HG03469 (cell line): ENCODE data around the gene EPDR1.

ENCODE experiments used
- ATAC-seq: cut with Tn5 transposase; IDR thresholded peaks from one replicate; pipeline ENCODE4 v1.9.1; 2021; ENCODE audit warnings: mild to moderate bottlenecking, moderate library complexity, moderate number of reproducible peaks; ENCODE audit not compliant: unreplicated experiment

Gene EPDR1

GRCh38 chr7:37920305-37920848, at the start of gene EPDR1:
TSS of gene EPDR1 (plus strand) at chr7:37920640. CDS start at chr7:37920940, 300 bp downstream.
- peak; percentile 29 for ATAC-seq

GRCh38 chr7:37882086-37882485, 38.4 kb upstream of the EPDR1 start:
- ATAC-seq, result no peak

GRCh38 chr7:37893359-37893758, 27.1 kb upstream of the EPDR1 start:
- no peak for ATAC-seq

DNA sequence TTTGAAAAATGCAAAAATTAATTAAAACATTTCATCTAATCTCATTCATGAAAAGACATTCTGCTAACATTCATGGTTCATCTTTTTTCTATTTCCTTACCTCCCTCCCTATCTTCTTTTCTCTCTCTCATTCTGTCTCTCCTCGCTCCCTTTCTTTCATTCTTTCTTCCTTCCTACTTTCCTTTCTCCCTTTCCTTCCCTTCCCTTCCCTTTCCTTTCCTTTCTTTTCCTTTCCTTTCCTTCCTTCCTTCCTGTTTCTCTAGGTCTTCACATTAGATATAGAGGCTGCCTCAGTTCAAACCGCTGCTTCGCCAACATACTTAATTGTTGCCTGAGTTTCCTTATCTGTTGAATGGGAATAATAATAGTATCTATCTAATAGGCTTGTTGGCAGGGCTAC, 25.8 kb upstream of the EPDR1 start:
- ATAC-seq, result no peak

- ATAC-seq, result no peak
Measured at GRCh38 chr7:37899712-37900247, 20.7 kb upstream of the EPDR1 start.

- ATAC-seq, result no peak
Measured at GRCh38 chr7:37901236-37901827, 19.1 kb upstream of the EPDR1 start.

GRCh38 chr7:37901890-37902524, 18.4 kb upstream of the EPDR1 start:
- no peak for ATAC-seq

GRCh38 chr7:37908221-37908788, 12.1 kb upstream of the EPDR1 start:
- no peak for ATAC-seq

DNA sequence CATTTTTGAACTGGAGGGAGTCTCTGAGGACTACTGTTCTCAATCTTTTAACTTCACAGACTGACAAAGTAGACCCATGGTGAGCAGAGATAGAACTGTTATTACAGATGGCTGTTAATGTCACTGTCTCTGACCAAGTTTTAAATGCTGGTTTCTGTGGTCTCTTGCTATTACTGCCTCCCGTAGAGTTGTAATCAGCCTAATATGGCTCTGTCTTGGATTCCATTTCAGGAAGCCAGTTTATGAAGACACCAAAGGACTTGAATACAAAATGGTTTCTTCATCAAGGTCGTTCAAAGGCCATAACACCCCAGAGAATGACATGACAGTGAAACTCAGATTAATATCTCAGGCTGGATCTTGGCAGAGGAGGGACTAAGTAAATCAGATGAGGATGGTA, 7.7 kb upstream of the EPDR1 start:
- no peak for ATAC-seq

GRCh38 chr7:37915438-37915837, 5.0 kb upstream of the EPDR1 start:
- no peak for ATAC-seq

DNA sequence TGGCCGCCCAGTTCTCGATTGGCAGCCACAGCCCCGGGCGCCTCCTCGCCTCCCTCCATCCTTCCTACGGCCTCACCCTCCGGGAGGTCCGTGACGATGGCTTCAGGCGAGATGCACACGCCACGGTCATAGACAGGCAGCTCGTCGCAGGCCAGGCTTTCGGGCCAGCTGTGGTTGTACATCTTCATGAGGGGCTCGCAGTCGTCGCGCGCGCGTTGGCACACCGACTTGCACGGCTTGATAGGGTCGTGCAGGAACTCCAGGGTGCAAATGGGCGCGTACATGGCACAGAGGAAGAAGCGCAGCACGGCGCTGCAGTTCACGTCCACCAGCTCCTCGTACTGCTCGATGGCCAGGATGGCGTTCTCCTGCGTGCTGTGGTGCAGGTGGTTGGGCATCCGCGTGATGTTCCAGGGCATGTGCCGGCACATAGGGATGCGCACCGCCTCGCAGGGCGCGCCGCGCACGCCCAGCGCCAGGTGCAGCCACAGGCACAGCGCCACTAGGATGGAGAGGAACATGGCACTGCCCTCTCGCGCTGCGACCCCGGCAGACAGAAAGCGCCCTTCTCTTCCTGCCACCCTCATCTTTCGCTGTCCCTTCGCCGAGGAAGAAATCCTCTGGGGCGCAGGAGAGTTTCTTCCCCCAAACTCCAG, 4.3 kb upstream of the EPDR1 start:
- ATAC-seq, result no peak

DNA sequence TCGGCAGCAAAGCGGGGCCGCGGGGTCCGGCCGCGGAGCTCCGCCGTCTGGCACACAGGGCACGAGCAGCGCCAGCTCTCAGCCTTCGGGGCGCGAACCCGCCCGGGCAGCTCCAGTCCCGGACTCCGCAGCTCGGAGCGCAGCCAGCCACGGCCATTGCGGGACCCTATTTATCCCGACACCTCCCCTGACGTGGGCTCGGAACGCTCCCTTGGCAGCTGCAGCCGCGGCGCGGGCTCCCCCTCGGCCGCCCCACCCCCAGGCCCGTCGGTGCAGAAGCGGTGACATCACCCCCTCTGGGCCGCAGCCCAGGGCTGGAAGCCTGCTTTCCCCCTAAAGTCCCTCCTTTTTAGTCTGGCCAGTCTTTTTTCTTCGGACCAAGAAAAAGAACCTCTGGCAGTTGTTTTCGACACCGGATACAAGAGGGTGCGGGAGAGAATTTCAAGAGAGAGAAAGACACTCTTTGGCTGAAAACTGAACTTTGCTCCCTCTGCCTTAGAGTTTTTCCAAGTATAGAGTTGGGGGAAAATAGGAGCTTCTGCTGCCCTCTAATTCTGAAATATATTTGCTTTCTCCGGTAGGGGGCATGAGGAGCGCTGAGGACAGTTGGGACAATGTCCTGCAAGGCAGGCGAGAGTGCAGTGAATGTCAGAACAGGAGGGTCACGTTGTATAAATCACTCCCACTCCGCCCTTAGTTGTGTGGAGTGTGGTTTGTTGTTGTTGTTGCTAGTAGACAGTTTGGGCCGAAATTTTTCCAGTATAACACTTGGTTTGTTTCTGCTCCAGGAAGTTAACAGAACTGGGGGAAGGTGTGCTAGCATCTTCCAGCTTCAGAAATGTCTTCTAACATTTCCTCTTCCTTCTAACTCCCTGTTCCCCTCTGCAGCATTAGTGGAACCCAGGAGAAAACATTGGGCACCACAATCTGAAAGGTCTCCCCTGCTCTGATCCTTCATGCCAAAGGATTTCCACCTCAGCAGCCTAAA, 3.5 kb upstream of the EPDR1 start, which contains the start of gene SFRP4:
SFRP4 (minus strand) TSS at position 145 of the 988 bp plus-strand sequence. CDS start 280 bp downstream, outside the sequence.
- no peak for ATAC-seq

GRCh38 chr7:37918526-37918925, 1.9 kb upstream of the EPDR1 start:
- no peak for ATAC-seq

GRCh38 chr7:37920849-37921805, 687 bp downstream of the EPDR1 start:
- peak; percentile 46 for ATAC-seq

DNA sequence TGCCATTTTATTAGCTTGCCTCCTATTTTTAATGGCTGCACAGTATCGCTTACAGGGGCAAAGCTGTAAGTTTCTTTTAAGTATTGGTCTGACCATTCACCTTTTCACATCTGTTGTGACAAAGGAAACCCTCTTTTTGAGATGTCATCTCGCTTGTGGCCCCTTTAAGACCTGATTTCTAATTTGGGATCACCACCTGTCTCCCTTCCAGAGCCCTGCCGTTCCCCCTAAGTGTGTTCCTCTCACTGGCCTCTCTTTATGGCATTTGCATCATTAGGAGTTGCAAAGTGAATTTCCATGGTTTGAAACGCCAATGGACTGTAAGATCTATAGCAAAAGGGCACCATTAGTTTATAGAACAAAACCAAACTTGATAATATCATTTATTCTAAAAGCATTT, 1.4 kb downstream of the EPDR1 start:
- no peak for ATAC-seq

- ATAC-seq, result no peak
Measured at GRCh38 chr7:37923996-37924395, 3.6 kb downstream of the EPDR1 start.

DNA sequence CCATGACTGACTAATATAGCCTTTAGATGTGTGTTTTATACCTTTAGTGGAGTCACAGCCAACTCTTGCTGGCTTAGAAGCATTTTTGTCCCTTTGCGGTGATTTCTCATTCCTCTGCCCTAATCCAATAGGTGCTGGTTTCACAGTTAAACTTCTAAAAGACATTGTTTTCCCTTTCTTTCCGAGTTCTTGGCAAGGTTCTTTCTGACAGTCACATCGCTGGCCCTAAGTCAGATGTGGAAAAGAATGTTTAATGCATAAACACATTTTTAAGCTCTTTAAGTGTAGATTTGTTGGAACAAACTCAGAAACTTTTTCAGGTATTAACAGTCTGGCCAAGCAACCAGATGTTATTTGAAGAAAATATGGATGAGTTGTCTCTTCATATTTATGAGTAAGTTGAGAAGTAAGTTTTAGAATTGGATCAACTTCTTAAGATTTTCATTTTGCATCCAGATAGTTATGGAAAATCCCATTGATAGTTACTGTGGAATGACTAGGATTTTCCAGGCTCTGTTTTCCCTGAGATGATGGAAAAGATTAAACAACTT, 4.1 kb downstream of the EPDR1 start:
- no peak for ATAC-seq

DNA sequence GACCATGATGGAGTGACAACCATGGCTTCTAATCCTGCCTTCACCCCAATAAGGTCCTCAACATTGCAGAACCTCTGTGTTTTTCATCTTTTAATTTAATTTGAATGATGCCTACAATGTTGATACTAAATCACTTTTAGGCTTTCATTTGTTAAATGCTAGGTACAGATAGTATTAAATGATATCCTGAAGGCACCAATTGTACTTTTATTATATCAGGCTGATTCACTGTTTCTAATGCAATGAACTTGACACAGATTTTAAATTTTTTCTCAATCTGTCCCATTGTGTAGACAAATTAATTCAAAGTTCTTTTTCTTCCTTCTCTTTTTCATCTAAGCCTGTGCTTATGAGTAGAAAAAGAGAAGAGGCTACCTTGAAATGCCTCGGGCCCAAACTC, 5.2 kb downstream of the EPDR1 start:
- ATAC-seq, result no peak
